Measurements from ENCODE around the gene TMEM263. TPM values are rescaled to one million over a fixed set of nuclear protein-coding genes. Genes with fewer than 3 reads are reported as not detected.

TMEM263 gene
- total RNA-seq, result 37.9 and 38.8 TPM in 2 replicates

GRCh38 chr12:106955377-106956047, at the start of gene TMEM263:
TSS of gene TMEM263 (plus strand) at chr12:106955907. CDS start at chr12:106967117, 11,210 bp downstream.

DNA sequence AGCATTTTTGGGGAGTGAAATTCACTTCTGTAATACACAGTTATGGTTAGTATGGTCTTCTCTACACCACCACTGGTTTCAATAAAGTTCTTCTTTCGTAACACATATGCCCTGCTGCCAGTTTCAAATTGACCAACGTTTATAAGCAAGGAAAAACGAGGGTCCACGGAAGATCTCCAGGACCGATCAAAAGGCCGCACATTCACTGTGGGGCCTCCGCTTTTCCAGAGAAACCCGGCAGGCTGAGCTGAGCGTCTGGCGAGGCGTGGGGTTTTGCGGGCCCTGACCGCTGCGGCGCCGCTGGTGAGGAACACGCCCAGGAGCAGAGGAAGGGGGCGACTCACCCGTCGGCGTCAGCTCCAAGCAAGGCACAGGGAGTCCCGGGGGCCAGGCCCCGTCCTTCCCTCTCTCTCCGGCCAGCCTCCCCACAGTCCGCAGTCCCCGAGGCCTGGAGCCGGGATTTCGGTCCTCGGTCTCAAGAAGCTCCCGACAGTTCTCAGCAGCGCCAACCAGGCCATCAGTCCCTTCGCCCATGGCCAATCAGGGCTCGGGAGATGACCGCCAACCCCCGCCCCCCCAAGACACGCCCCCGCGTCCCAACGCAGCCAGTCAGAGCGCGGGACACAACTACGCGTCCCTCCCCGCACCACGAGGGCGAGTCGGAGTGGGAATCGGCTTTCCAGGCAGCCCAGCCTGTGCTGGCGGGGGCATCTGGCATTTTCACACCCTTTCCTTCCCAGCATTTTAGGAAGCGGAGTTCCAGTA, 31.1 kb downstream of the TMEM263 start, which contains the start of gene MTERF2:
TSS of gene MTERF2 (minus strand) at position 522 of the 765 bp plus-strand sequence. CDS start 8,432 bp downstream, outside the sequence.

Other genes starting within 250 kb of the TMEM263 start
- gene RIC8B, start 181.2 kb upstream of the TMEM263 start, total RNA-seq, result 3.8 and 11.1 TPM in 2 replicates
- 2.4 and 8.2 TPM in 2 replicates for gene MTERF2, start 31.2 kb downstream of the TMEM263 start, total RNA-seq
- 12.9 and 16.4 TPM in 2 replicates for gene CRY1, start 137.6 kb downstream of the TMEM263 start, total RNA-seq